ENCODE data around the gene FAM120B.
"Not testable (repeated sequence)": the region's sequence is repeated elsewhere in the genome, so short reads cannot be mapped to it uniquely, and the experiment has no call there.

DNA sequence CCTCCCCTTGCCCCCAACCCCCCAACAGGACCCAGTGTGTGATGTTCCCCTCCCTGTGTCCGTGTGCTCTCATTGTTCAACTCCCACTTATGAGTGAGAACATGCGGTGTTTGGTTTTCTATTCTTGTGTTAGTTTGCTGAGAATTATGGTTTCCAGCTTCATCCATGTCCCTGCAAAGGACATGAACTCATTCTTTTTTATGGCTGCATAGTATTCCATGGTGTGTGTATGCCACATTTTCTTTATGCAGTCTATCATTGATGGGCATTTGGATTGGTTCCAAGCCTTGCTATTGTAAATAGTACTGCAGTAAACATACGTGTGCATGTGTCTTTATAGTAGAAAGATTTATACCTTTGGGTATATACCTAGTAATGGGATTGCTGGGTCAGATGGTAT is 28.6 kb downstream of the FAM120B start:
- TF ChIP-seq, protein P1, sequence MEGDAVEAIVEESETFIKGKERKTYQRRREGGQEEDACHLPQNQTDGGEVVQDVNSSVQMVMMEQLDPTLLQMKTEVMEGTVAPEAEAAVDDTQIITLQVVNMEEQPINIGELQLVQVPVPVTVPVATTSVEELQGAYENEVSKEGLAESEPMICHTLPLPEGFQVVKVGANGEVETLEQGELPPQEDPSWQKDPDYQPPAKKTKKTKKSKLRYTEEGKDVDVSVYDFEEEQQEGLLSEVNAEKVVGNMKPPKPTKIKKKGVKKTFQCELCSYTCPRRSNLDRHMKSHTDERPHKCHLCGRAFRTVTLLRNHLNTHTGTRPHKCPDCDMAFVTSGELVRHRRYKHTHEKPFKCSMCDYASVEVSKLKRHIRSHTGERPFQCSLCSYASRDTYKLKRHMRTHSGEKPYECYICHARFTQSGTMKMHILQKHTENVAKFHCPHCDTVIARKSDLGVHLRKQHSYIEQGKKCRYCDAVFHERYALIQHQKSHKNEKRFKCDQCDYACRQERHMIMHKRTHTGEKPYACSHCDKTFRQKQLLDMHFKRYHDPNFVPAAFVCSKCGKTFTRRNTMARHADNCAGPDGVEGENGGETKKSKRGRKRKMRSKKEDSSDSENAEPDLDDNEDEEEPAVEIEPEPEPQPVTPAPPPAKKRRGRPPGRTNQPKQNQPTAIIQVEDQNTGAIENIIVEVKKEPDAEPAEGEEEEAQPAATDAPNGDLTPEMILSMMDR (IDR thresholded peaks at IDR 0.05) = not testable (repeated sequence)
- not testable (repeated sequence) for TF ChIP-seq POLR2A (IDR thresholded peaks at IDR 0.05)
